Inflammatory macrophage treated with lipopolysaccharide for 4 hours (primary cell): ENCODE results near the gene MOCOS.

Experiments
- DNase-seq: peaks from one replicate; pipeline ENCODE4 v3.0.0-alpha.2; 2020

The MOCOS gene

GRCh38 chr18:36181441-36181840 lies 5.9 kb upstream of the MOCOS start:
- no peak for DNase-seq

- no peak for DNase-seq
These were observed 5.3 kb upstream of the MOCOS start for GRCh38 chr18:36181898-36182506.

GRCh38 chr18:36183033-36183432 lies 4.3 kb upstream of the MOCOS start:
- no peak for DNase-seq

- DNase-seq = no peak
These were observed 3.3 kb upstream of the MOCOS start for GRCh38 chr18:36183987-36184386.

- no peak for DNase-seq
These were observed 2.1 kb upstream of the MOCOS start for GRCh38 chr18:36185157-36185556.

- DNase-seq = no peak
These were observed 1.3 kb upstream of the MOCOS start for GRCh38 chr18:36185901-36186460.

GRCh38 chr18:36186461-36187192 lies 670 bp upstream of the MOCOS start:
- peak; percentile 19 for DNase-seq

- DNase-seq = no peak
These were observed 777 bp downstream of the MOCOS start for GRCh38 chr18:36187826-36188721.

- DNase-seq = no peak
These were observed 1.6 kb downstream of the MOCOS start for GRCh38 chr18:36188916-36189315.

- no peak for DNase-seq
These were observed 2.2 kb downstream of the MOCOS start for GRCh38 chr18:36189486-36189885.

- DNase-seq = no peak
These were observed 4.0 kb downstream of the MOCOS start for GRCh38 chr18:36191286-36191685.

GRCh38 chr18:36191711-36192110 lies 4.4 kb downstream of the MOCOS start:
- DNase-seq = no peak

- no peak for DNase-seq
These were observed 7.5 kb downstream of the MOCOS start for GRCh38 chr18:36194600-36195315.

- DNase-seq = no peak
These were observed 8.3 kb downstream of the MOCOS start for GRCh38 chr18:36195427-36196122.

GRCh38 chr18:36196238-36196995 lies 9.1 kb downstream of the MOCOS start:
- DNase-seq = no peak

- no peak for DNase-seq
These were observed 10.3 kb downstream of the MOCOS start for GRCh38 chr18:36197511-36198166.

- DNase-seq = no peak
These were observed 12.5 kb downstream of the MOCOS start for GRCh38 chr18:36199691-36200295.

GRCh38 chr18:36200354-36200771 lies 13.1 kb downstream of the MOCOS start:
- no peak for DNase-seq

- no peak for DNase-seq
These were observed 14.5 kb downstream of the MOCOS start for GRCh38 chr18:36201765-36202164.

GRCh38 chr18:36203360-36203895 lies 16.1 kb downstream of the MOCOS start:
- no peak for DNase-seq
